HFF-Myc (cell line): Measurements from ENCODE around the gene PELI3.

Source experiments
- DNase-seq: peaks from one replicate; pipeline ENCODE4 v3.0.0-alpha.2; 2011; ENCODE audit warnings: low read depth; ENCODE audit errors: extremely low read depth
- H3K4me3 ChIP-seq: replicated peaks from 2 replicates; pipeline ENCODE4 v1.5.1; 2011; ENCODE audit warnings: low read depth, mild to moderate bottlenecking, control low read depth, low read length
- TF ChIP-seq, protein P1 (sequence below): IDR thresholded peaks from 2 replicates; pipeline ENCODE4 v1.5.1; 2012; ENCODE audit warnings: mild to moderate bottlenecking, low read depth, low read length, control low read depth; ENCODE audit errors: missing control alignments

The PELI3 gene

DNA sequence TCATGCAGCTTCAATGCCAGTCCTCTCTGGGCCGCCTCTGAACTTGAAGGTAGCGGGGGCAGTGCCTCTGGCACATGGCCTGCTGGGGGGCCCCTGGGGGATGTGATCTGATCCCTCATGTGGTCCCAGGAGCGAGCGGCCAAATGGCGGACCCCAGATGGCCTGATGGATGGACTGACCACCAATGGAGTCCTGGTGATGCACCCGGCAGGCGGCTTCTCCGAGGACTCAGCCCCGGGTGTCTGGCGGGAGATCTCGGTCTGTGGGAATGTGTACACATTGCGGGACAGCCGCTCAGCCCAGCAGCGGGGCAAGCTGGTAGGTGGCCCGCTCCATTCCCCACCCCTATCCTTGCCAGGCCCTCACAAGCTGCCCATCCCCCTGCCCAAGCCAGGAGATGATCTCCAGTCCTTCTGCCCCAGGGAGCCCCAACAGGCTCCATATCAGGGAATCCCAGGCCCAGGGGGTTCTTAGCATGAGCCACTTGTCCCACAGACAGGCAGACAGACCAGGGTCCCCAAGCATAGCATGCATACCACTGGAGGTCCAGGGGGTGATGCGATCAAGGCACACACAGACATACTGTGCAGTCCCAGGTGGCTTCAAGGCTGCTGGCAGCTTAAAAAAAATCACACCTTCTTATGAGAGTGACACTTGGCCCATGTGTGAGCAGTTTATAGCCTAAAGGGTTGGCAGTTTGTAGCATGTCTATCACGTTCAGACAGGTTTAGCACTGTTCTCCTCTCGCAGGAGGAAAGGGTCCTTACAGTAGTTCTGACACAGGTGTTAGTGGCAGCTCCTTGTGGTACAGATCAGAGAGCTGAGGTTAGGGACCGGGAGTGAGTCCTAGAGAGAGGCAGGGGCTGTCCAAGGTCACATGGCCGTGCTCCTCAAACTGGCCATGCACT lies 7.2 kb downstream of the PELI3 start:
- H3K4me3 ChIP-seq = no peak overlapping the region
- no peak for DNase-seq
- TF ChIP-seq, protein P1, sequence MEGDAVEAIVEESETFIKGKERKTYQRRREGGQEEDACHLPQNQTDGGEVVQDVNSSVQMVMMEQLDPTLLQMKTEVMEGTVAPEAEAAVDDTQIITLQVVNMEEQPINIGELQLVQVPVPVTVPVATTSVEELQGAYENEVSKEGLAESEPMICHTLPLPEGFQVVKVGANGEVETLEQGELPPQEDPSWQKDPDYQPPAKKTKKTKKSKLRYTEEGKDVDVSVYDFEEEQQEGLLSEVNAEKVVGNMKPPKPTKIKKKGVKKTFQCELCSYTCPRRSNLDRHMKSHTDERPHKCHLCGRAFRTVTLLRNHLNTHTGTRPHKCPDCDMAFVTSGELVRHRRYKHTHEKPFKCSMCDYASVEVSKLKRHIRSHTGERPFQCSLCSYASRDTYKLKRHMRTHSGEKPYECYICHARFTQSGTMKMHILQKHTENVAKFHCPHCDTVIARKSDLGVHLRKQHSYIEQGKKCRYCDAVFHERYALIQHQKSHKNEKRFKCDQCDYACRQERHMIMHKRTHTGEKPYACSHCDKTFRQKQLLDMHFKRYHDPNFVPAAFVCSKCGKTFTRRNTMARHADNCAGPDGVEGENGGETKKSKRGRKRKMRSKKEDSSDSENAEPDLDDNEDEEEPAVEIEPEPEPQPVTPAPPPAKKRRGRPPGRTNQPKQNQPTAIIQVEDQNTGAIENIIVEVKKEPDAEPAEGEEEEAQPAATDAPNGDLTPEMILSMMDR = no peak

DNA sequence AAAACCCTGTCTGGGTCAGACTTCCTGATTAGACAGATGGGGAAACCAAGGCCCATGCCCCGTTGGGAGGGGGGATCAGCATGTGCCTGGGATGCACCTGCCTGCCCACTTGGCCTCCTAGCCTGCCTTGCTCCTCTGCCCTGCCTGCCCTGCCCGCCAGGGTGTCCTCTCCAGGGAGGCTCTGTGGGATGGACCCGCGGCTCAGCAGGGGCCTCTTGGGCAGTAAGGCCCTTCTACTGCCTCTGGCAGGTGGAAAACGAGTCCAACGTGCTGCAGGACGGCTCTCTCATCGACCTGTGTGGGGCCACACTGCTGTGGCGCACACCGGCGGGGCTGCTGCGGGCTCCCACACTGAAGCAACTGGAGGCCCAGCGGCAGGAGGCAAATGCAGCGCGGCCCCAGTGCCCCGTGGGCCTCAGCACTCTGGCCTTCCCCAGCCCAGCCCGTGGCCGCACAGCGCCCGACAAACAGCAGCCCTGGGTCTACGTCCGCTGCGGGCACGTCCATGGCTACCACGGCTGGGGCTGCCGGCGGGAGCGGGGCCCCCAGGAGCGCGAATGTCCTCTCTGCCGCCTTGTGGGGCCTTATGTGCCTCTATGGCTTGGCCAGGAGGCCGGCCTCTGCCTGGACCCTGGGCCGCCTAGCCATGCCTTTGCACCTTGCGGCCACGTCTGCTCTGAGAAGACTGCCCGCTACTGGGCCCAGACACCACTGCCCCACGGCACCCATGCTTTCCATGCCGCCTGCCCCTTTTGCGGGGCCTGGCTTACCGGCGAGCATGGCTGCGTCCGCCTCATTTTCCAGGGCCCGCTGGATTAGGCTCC lies 8.9 kb downstream of the PELI3 start:
- no peak overlapping the region for H3K4me3 ChIP-seq

DNA sequence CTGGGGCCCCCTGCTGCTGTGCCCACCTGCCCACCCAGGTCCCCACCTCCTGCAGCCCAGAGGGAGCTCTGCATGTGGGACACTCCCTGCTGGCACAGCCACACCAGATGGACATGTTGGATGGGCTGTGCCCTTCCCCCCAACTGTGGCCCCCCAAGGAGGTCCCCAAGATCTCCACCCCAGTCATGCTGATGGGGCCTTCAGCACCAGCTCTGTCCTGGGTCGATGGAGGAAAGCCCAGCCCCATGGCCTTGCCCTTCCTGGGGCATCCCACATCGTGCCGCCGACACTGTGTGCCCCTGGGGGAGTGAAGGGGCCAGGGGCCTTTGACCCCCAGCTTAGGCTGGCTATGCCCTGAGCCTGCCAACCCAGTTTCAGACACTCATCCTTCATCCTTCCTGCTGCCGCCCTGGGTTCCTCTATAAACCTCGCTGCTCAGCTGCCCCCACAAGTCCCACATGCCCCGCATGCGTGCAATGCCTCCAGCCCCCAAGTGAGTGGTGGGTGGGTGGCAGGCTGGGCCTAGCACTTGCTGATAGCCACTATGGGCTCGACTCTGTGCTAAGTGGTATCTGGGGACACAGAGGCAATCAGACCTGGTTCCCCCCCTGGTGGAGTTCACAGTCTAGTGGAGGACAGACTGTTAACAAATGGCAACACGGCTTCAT lies 9.6 kb downstream of the PELI3 start:
- H3K4me3 ChIP-seq = no peak overlapping the region
- TF ChIP-seq, protein P1 = no peak
- DNase-seq = no peak

More for the DNA sequence above, 8.9 kb downstream of the PELI3 start:
- no peak for DNase-seq
- TF ChIP-seq, protein P1 = no peak

DNA sequence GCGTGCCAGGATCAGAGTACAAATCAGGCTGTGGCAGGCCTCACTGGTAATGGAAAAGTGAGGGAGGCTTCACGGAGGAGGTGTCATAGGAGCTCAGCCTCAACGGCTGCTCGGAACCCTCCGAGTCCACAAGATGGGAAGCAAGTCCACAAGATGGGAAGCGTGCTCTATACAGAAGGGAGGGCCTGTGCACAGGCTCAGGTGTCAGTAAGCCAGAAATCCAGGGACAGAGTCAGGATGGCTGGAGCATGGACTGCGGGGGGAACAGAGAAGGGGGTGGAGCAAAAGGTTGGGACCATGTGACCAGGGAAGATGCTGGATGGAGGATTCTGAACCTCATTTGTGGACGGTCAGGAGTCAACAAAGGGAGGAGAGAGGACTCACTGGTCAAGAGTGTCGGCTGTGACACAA lies 10.1 kb downstream of the PELI3 start:
- TF ChIP-seq, protein P1 = no peak
- no peak for DNase-seq
- H3K4me3 ChIP-seq = no peak overlapping the region

DNA sequence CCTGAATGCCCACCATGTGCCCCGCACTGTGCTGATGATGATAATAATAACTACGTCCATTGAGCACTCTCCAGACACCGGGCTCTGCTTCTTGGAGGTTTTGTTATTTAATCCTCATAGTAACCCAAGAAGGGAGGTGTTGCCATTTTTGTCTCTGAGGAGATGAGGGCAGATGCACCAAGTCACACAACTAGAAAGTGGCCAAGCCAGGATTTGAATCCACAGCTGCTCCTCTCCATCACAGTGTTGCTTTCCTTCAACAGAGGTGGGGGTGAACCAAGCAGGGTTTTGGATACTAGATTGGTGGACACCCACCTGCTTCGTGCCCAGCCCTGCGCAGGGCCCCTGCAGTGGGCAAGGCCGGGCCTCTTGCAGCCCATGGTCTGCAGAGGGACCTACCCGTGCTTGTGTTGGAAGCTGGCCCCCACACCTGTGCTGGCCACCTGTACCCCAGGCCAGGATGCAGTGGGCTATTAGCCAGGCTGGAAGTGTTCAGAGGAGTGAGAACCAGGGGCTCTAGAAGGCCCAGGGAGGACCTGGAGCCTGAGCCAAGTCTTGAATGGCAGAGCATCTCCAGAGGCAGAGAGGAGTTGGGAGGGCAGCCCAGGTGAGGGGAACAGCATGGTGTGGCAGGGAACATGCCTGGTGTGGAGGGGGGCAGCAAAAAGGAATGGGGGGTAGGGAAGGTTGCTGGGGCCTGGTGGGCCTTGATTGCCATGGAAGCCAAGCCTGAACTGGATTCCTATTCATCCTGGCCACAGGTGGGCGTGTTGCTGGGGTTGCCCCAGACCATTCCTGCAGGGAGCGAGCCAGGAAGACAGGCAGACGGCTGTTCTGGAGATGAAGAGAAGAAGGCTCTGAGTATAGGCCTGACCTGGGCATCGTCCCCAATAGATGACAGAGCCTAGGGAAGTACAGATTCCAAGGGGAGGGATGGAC lies 10.8 kb downstream of the PELI3 start:
- H3K4me3 ChIP-seq = no peak overlapping the region
- TF ChIP-seq, protein P1 = no peak
- no peak for DNase-seq
